Inflammatory macrophage treated with lipopolysaccharide for 1 hour (primary cell): ENCODE results near the gene PRKCA.

Source experiments
- DNase-seq, 2 donors: peaks; one replicate each; pipeline ENCODE4 v3.0.0-alpha.2; 2020 to 2022

PRKCA gene

DNA sequence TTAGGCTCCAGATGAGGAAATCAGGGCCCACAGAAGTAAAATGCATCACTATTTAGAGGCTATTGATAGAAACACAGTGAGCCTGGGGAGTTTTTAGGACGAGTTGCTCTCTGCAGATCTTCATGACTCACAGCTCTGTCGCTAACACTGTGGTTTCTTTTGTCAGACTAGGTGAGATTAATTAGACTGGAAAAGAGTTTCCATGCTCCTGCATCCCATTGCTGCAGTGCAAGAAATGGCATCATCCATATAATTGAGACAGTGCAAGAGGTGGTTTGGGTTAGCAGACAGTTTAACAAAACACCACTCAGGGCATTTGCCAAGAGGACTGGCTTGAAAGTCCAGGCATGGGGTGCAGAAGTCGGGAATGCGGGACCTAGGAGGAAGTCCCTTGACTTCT lies 333.7 kb downstream of the PRKCA start:
- peak in 1 of 2 donors; percentile 61 for DNase-seq

DNA sequence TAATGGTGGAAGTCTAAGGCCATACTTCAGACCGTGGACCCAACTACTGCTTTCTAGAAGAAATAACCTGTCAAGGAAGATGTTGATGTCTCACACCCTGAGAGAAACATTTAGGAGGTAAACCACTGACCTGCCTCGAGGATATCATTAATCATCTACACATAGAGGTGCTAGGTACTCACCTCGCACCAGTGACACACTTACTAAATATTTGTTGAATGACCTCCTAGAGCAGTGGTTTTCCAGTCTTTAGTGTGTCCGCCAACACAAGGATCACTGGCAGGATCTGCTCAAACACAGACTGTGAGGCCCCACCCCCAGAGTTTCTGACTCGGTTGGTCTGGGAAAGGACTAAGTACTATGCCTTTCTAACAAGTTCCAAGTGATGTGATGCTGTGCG lies 335.1 kb downstream of the PRKCA start:
- DNase-seq: no peak

DNA sequence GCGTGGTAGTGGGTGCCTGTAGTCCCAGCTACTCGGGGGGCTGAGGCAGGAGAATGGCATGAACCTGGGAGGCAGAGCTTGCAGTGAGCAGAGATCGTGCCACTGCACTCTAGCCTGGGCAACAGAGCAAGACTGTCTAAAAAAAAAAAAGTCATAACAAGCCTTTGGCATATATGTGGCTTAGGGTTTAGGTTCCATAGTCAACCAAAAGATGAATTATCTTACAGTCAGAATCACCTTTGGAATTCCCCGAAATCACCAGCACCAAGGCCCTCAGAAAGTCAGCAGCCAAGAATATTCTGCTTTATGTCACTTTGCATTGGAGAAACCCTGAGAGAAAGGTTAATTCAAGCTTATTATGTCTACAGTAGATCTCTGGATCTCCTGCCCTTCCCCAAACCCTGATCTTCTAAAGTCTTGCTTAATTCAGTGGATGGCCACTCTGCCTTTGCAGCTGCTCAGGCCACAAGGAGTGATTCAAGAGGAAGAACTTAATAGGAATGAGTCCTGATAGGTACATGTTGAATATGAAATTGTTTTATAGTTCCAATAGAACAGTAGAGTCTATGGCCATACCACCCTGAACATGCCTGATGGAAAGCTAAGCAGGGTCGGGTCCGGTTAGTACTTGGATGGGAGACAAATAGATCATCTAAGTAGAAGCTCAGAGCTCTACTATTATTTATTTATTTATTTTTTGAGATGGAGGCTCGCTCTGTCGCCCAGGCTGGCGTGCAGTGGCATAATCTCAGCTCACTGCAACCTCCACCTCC lies 336.5 kb downstream of the PRKCA start:
- no peak for DNase-seq

DNA sequence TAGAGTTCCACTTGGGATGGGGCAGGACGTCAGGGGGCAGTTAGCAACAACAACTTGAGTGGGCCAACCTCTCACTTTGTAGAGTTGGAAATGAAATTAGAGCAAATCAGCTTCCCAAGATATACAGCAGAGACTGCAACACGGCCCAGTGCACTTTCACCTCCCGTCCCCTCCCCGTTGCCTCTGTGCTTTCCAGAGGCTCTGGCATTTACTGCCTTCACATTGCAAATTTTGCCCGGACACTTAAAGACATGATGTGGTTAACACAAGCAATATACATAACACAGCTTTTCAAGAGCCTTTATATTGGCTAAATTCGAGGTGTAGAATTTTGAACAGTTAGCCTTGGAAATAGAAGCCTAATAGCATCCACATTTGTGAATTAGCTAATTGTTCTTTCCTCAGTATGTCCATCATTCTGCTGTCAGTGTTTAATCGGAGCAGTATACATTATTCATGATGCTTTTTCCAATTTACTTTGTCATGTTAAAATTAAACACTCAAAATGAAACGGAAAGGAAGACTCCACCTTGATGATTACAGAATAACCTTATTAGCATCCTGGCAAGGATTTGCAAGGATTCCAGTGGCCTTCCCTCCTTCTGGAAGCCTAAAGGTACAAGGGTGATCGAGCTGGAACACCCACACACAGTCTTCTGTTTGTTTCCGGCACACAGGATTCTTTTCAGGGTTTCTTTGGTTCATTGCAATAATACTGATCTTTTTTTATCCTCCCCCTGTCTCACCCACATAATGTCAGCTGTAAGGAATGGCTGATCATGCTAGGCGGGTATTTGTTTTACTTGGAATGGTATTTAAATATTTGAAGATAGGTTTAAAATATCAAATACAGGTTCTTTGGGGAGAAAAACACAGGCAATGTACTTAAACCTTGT lies 341.6 kb downstream of the PRKCA start:
- no peak for DNase-seq

DNA sequence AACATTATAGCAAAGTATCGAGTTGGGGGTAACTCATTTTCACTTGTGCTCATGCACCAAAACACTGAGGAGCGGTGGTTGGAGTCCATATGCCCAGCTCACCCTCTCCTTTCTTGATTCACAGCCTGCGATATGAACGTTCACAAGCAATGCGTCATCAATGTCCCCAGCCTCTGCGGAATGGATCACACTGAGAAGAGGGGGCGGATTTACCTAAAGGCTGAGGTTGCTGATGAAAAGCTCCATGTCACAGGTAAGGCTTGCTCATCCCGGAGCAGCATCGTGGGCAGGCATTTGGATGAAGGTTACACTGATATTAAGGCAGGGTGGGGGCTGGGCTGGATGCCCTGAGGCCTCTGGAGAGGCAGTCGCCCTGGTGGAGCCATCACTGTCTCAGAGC lies 342.8 kb downstream of the PRKCA start:
- DNase-seq: no peak

DNA sequence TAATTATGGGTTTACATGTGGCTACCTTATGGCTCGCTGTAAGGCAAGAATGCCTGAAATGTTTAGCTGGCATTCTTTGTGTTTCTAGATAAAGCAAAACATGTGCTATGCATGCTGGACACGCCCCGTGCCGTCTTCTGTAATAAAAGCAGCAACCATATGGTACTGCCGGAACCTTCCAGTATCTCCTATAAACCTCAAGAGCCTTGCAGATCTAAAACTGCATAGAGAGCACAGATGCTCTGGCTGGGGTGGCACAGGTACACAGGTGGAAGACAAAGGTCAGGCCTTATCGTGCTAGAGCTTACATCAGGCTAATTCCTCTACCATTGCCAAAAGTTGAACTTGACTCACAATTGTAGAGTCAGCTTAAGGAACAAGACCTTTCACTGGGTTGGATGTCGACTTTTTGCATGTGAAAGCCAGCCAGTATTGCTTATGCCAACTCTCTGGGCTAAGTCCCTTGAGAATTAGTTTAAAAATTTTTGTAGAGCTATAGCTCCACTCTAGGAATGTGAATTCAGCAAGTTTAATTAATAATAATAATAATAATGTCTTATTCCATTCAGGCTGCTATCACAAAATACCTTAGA lies 345.1 kb downstream of the PRKCA start:
- DNase-seq: no peak

DNA sequence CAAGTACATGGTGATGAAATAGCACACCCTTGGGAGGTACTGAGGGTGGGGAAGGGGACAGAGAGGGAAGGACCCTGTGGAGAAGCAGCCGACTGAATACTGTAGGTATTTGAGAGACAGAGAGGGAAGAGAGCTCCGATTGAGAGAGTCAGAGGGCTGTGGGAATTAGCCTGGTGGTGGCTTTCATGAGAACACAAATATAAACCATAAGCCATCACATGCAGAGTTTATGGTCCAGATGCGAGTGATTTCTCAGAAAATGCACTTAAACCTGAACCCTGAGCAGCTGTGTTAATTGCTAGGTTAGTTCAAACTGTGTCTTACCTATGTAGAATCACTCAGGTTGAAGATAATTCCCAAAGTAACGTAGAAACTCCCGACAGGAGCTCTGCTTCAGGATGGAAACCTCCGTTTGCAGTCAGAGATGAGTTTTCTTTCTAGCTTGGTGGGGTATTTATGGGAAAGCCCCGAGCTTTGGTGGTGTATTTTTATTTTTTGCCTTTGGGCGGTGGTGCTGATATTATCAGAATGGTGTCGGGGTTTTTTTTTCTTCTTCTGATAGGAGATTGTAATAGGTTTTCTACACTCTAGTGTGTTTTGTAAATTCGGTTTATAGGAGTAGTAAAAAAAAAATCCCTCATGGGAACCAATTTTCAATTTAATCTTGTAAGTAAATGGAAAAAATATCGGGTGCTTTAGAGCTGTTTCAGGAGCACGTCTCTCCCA lies 347.6 kb downstream of the PRKCA start:
- no peak for DNase-seq

DNA sequence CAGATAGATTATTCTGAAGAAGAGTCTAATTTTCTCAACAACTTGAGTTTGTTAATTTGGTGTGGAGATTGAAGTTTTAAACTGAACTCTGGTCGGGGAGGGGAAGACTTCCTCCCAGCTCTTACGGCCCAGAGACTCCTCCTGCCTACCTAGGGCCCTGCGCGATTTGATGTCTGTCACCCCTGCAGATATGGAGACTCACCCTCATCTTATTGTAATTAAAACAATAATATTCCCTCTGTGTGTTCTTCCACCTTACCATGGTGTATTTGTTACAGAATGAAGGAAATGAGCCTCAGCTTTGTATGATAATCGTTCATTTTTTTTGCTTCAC lies 348.1 kb downstream of the PRKCA start:
- no peak for DNase-seq

DNA sequence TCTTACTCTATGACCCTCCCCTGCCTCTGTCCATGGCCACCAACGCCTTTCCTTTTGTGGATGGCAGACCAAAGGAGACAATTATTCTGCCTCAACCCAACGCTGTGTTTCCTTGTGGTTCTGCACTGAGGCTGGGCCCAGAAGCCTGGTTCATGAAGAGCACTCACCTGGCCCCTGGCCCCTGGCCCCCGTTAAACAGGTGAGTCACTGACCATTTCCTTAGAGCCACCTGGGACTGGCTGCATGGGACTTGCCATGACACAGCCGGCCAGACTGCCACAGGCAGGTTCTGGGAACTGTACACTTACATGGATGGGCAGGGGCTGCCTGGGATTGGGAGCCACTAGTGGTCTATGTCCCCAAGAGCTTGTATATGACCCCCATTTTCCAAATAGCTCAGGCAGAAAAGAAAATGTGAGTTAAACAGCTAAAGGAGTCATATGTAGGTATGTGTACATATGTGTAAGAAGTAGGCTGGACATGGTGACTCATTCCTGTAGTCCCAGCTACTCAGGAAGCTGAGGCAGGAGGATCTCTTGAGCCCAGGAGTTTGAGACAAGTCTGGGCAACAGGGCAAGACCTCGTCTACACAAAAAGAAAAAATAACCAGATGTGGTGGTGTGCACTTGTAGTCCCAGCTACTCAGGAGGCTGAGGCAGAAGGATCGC lies 350.6 kb downstream of the PRKCA start:
- DNase-seq: peak in 1 of 2 donors; percentile 18

DNA sequence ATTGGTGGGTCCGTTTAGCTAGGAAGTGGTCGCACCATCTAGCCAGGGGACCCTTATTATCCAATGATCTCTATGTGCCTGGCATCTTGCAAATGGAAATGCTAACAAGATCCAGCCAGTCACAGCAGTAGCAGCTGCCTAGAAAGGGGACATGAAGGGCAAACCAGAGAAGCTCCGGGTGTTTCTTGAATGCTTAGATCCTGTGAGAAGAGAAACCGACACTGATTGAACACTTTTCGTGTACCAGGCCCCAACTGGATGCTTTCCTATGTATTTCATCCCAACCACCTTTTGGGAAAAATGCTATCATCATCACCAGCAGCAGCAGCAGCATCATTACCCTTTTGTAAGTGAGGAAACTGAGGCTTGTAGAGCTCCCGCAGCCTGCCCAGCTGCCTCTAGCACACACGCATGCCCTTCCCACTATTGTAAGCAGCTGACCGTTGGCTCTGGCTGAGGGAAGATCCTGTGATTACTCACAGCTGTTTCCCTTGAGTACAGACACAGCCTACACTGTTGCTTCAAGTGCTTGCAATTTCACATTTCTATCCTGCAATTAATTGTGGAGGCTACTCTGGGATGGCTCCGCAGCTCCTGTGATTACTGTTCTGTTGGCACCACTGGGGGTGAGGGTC lies 351.8 kb downstream of the PRKCA start:
- peak; percentile 29 to 79 for DNase-seq

DNA sequence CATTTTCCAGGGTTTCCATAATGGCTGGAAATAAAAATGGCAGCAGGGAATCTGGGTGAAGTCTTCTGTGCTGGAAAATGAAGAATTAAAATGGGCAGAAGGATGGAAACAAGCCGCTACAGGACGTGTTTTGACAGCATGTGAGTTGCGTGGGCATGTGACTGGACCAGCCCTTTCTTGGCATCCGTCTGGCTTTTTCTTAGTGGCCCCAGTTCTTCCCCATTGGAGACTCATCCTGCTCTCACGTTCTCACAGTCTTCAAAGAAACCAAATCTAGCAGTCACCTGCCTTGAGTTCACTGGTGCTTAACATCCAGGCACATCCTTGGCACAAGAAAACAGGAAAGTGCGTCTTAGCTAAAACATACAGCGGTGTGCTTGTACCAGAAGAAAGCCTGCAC lies 352.4 kb downstream of the PRKCA start:
- DNase-seq: no peak

DNA sequence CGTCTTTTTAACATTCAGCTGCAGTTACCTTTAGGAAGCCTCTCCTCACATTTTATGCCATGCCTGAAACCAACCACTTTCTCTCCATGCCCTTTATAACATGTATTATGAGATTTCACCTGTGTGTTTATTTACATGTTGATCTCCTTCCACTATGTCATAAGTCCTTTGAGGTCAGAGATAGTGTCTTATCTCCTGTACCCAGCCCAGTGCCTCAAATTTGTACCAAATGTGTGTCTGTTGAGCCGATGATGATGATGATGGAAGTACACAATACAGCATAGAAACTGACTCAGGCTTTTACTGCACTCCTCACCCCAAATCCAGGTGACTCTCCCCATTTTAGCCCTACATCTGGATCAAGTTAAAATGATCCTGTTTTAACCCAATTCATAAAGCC lies 353.0 kb downstream of the PRKCA start:
- no peak for DNase-seq

DNA sequence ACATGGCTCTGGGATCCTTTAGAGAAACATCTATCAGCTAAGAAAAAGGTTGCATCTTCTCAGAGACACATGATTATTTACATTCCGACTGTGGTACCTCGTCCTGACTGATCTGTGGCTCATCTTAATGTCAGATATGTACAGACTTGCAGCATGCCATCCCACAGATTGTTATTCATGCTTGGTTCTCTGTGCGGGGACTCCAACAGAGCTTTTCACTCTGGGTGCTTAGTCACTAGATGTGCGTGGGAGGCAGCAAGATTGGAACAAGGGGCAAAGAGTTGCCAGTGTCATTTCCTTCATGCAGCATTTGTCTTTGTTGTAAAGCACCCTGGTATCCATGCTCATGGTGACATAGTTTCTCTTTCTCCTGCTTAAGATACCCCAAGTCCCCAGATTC lies 353.4 kb downstream of the PRKCA start:
- DNase-seq: peak; percentile 84 to 99

DNA sequence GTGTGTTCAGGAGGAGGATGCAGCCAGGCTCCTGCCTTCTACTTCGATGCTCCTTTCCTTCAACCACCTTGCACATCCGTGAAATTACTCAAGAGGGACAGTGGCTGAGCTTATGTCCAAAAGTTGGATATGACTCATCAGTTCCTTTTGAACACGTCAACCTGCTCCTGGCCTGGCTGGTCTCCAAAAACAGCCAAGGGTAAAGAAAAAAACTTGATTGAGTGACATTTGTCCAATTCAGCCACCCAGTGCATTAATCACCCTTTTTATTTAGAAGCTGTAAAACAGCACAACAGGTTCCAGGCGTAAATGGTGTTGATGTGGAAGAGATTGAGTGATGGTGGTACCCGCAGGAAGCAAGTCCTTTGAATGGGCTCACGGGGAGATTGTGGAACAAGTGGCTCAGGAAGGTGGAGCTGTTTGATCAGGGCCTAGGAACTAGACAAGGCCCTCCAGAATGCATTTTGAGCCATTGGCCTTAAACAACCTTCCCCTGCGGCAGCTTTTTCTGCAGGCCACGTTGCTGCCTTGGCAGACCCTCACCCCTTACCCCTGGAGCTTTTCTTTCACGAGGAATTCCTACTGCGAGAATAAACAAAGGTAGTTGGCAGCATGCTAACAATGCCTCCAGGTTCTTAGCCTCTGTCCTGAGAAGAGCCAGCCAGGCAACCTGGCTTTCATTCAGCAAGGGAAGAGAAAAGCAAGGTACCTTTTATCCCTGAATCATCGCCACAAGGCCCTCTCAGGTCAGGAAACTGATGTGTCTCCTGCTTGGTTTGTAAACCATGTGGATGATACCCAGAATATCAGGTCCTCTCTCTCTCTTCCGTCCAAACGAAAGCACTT lies 359.2 kb downstream of the PRKCA start:
- peak in 1 of 2 donors; percentile 29 for DNase-seq

DNA sequence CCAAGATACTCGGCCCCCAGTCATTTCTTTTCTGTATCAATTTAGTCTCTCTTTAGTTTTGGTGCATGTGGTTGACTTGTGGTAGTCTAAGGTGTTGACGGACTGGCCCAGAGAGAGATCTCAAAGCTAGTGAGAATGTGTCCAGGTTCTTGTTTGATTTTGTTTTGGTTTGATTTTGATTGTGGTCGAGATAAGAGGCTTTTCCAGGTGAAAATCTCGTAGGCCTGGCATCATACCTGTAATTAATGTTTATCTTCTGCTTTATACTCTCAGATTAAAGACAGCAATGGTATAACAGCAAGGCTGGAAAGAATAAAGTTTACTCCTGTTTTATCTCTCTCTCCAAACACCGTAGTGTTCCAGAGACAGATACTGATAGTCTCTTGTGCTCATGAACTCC lies 360.1 kb downstream of the PRKCA start:
- no peak for DNase-seq

DNA sequence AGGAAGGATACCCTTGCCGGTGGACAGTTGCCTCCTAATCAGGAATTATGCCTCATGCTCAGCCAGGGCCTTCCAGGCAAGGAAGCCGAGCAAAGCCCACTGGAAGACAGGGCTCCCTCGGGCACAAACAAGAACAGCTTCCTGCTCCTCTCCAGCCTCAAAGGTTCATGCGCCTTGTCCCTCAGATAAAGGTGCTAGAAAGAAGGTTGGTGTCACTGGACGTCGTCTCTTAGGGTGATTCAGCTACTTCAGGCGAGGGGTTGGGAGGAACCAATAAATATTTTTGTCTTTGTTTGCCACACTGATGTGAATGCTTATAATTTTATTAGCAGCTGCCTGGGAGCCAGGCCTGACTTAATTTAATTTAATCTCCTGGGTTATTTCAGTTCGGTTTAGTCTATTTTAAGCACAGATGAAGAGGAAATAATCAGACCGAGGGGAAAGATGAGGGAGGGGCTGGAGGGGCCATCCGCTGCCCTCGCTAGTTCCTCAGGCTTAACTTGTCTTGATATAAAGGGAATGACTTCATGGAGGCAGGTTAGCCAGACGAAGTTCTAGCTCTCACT lies 360.7 kb downstream of the PRKCA start:
- no peak for DNase-seq

DNA sequence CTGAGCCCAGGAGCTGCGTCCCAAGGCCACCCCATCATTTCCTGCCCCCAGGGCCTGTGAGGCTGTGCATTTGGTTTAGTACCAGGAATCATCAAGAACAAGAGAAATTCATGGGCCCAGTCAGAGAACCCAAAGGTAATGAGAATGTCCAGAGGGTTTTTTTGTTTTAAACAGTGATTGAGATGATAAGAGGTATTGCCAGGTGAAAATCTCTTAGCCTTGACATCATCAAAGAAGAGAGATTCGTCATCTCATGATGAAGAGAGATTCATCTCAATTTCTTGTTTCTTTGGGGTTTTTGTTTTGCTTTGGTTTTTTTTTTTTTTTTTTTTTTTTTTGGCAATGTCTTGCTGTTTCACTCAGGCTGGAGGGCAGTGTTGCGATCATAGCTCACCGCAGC lies 361.9 kb downstream of the PRKCA start:
- no peak for DNase-seq

DNA sequence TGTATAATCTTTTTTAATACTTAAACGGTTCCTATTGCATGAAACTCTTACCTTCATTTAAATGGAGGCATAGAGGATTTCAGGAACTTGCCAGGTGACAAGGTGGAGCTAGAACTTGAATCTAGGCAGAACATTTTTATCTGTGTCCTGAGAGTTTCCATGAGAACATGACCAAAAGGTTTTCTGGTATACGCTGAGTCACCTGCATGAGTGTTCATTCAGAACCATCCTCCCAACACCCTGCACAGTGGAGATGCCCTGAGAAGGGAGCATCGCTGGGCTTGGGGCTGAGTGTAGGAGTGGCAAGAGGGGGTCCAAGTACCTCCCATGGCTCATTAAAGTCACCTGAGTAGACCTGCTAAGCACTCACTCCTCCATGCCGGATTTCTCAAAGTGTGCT lies 362.8 kb downstream of the PRKCA start:
- DNase-seq: no peak

DNA sequence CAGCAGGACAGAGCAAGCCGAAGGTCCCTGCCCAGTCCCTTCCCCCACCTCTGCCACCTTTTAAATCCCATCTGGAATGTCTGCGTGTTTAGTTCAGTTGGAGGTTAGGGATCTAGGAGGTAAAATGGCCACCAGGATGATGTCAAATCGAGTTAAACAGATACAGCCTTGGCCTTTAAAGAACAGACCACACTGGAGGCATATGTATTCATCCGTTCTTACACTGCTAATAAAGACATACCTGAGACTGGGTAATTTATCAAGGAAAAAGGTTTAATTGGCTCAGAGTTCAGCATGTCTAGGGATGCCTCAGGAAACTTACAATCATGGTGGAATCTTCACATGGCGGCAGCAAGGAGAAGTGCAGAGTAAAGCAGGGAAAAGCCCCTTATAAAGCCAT lies 364.7 kb downstream of the PRKCA start:
- no peak for DNase-seq

DNA sequence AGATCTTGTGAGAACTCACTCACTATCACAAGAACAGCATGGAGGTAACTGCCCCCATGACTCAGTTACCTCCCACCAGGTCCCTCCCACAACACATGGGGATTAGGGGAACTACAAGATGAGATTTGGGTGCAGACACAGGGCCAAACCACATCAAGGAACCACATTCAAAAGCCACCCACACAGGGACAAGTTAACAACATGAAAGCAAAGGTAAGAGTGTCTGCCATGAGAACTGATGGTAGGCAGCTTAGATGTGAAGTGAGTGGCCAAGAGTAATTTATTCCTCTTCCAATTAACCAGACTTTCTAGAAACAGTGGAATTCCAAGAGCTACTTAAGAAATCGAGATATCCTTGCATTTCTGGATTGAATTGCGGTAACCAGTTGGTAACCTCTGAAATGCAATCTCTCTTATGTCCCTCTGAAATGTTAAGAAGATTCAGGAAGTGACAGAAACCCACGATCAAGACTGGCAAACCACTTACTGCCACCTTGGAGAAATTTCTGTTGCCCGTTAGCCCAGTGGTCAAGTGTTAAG lies 365.1 kb downstream of the PRKCA start:
- peak; percentile 60 to 92 for DNase-seq

DNA sequence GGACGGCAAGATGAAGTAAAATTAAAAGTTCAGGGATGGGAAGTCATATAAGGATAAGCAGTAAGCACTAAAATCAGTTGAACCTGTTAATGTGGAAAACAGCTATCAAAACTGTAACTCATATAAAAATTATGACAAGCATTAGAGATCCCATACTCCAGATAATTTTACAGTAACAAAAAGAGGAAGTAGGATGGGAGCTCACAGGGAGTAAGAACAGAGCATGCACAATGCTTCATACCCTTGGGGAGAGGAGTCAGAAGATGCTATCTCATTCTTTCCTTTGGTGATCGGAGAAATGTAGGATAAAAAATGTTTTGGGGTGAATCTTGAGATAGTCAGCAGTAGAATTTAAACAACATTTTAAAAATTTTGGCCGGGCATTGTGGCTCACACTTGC lies 367.8 kb downstream of the PRKCA start:
- DNase-seq: peak in 1 of 2 donors; percentile 22
